ENCODE measurements around the gene DKC1. TPM values are rescaled to one million over a fixed set of nuclear protein-coding genes. Genes with fewer than 3 reads are reported as not detected.

Gene DKC1
- total and polyA plus RNA-seq, 2 experiments from 2014 or later = 120 to 165 TPM

- Histone ChIP-seq H3K36me3 (ENCODE audit: insufficient read depth) (no peaks in the 10 kb centered on the region), H3K4me2 (no peak overlapping the region), H3K9me2 (ENCODE audit: insufficient read depth) (no peaks in the 10 kb centered on the region), H3K4me1 (ENCODE audit: insufficient read depth) (peaks cover 21% of the 10 kb centered on the region; the same call in 1 of the 2 replicates), H3K79me2 (replicated peaks; ENCODE audit: insufficient read depth) (peaks cover 6% of the 10 kb centered on the region; the same call in 1 of the 2 replicates), H3K27ac (ENCODE audit: low read depth) (no peak overlapping the region), H3F3A (replicated peaks; ENCODE audit: low read depth) (no peaks in the 10 kb centered on the region), H3K27me3 (ENCODE audit: insufficient read depth) (peaks cover 14% of the 10 kb centered on the region), H4K20me1 (replicated peaks; ENCODE audit: insufficient read depth) (no peaks in the 10 kb centered on the region), H2AFZ (no peak overlapping the region), H3K4me3 (no peak overlapping the region)
- no peaks in the 10 kb centered on the region for H3K36me3 Mint-ChIP-seq (ENCODE audit: low read depth)
- no peaks in the 10 kb centered on the region for H3K9me3 Mint-ChIP-seq
- DNase-seq (ENCODE audit: low spot score) (no peak), ATAC-seq (no peak)
- H3K27me3 Mint-ChIP-seq (ENCODE audit: insufficient read depth, low read depth, poor library complexity) = peaks cover 15% of the 10 kb centered on the region
- no peak overlapping the region for H3K27ac Mint-ChIP-seq
- H3K4me1 Mint-ChIP-seq = peaks cover 36% of the 10 kb centered on the region
- no peak overlapping the region for H3K4me3 Mint-ChIP-seq
- TF ChIP-seq NANOG (IDR thresholded peaks at IDR 0.05; ENCODE audit: borderline replicate concordance) (no peak), ETS1 (IDR thresholded peaks at IDR 0.05) (no peak), CTCF (conservative IDR thresholded peaks at IDR 0.05; ENCODE audit: low read depth in 2 of 2) (no peak), JUNB (IDR thresholded peaks at IDR 0.05; ENCODE audit: unreplicated experiment) (no peak), POLR2AphosphoS5 (IDR thresholded peaks at IDR 0.05; ENCODE audit: low read depth) (no peak), ZNF114 (CRISPR knock-in tag; IDR thresholded peaks at IDR 0.05) (no peak), EZH2phosphoT487 (IDR thresholded peaks at IDR 0.05; ENCODE audit: unreplicated experiment) (no peak), EZH2 (IDR thresholded peaks at IDR 0.05; ENCODE audit: low read depth, unreplicated experiment) (no peak), ZNF331 (CRISPR knock-in tag; IDR thresholded peaks at IDR 0.05; ENCODE audit: low read depth) (no peak), ZNF462 (CRISPR knock-in tag; IDR thresholded peaks at IDR 0.05) (no peak), STAT1 (IDR thresholded peaks at IDR 0.05; ENCODE audit: unreplicated experiment) (no peak)
- TF ChIP-seq, protein P1, sequence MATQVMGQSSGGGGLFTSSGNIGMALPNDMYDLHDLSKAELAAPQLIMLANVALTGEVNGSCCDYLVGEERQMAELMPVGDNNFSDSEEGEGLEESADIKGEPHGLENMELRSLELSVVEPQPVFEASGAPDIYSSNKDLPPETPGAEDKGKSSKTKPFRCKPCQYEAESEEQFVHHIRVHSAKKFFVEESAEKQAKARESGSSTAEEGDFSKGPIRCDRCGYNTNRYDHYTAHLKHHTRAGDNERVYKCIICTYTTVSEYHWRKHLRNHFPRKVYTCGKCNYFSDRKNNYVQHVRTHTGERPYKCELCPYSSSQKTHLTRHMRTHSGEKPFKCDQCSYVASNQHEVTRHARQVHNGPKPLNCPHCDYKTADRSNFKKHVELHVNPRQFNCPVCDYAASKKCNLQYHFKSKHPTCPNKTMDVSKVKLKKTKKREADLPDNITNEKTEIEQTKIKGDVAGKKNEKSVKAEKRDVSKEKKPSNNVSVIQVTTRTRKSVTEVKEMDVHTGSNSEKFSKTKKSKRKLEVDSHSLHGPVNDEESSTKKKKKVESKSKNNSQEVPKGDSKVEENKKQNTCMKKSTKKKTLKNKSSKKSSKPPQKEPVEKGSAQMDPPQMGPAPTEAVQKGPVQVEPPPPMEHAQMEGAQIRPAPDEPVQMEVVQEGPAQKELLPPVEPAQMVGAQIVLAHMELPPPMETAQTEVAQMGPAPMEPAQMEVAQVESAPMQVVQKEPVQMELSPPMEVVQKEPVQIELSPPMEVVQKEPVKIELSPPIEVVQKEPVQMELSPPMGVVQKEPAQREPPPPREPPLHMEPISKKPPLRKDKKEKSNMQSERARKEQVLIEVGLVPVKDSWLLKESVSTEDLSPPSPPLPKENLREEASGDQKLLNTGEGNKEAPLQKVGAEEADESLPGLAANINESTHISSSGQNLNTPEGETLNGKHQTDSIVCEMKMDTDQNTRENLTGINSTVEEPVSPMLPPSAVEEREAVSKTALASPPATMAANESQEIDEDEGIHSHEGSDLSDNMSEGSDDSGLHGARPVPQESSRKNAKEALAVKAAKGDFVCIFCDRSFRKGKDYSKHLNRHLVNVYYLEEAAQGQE (IDR thresholded peaks at IDR 0.05; ENCODE audit: unreplicated experiment) = no peak
Measured at GRCh38 chrX:154800478-154801210, 38.0 kb downstream of the DKC1 start.

All from GM23338 (cell line).